Heart left ventricle (tissue), 16 donors: ENCODE results near the gene NDOR1. TPM values are rescaled to one million over a fixed set of nuclear protein-coding genes. Genes with fewer than 3 reads are reported as not detected.

Source experiments
- ATAC-seq, 4 donors: fragments of 200-7000 bp; cut with Tn5 transposase; one replicate each; pipeline ENCODE4 v1.9.1; 2020 to 2022; ENCODE audit warnings: moderate library complexity in 4 of 4, mild to moderate bottlenecking in 3 of 4, moderate number of reproducible peaks in 1 of 4
- DNase-seq, 5 donors: peaks; one replicate each; pipeline ENCODE4 v3.0.0-alpha.2; 2020
- H3K27ac ChIP-seq, 12 donors: fragments of 200-600 bp; sonication (generic) in 4 of 12; one replicate each; pipeline versions ENCODE4 v1.5.0 to v1.8.0; 2016 to 2022; ENCODE audit warnings: mild to moderate bottlenecking in 2 of 12
- H3K27me3 ChIP-seq, 9 donors: fragments of 200-600 bp; sonication (generic) in 2 of 9; one replicate each; pipeline versions ENCODE4 v1.5.1 to v1.8.0; 2016 to 2022; ENCODE audit warnings: mild to moderate bottlenecking in 3 of 9
- H3K36me3 ChIP-seq, 9 donors: fragments of 200-600 bp; sonication (generic) in 2 of 9; one replicate each; pipeline versions ENCODE4 v1.5.0 to v1.8.0; 2018 to 2022; ENCODE audit warnings: mild to moderate bottlenecking in 2 of 9
- H3K4me1 ChIP-seq, 12 donors: fragments of 200-600 bp; sonication (generic) in 4 of 12; one replicate each; pipeline versions ENCODE4 v1.5.0 to v1.8.0; 2016 to 2022; ENCODE audit warnings: mild to moderate bottlenecking in 3 of 12
- H3K4me3 ChIP-seq, 12 donors: fragments of 200-600 bp; sonication (generic) in 4 of 12; one replicate each; pipeline versions ENCODE4 v1.5.0 to v1.8.0; 2017 to 2022; ENCODE audit warnings: mild to moderate bottlenecking in 9 of 12, moderate library complexity in 4 of 12
- H3K9me3 ChIP-seq, 12 donors: fragments of 200-600 bp; sonication (generic) in 4 of 12; one replicate each; pipeline versions ENCODE4 v1.5.0 to v1.8.0; 2016 to 2022; ENCODE audit warnings: mild to moderate bottlenecking in 1 of 12
- POLR2A ChIP-seq, 2 donors: fragments of 450-650 bp; IDR thresholded peaks; one replicate each; pipeline ENCODE4 v1.6.1; 2017; ENCODE audit warnings: antibody characterized with exemption in 2 of 2, mild to moderate bottlenecking in 2 of 2, moderate library complexity in 2 of 2
- WGBS, 4 donors: extraction: QIAGEN DNeasy Blood & Tissue Kit in 2 of 4; methylation state at CpG; one replicate each; pipeline versions ENCODE4 v1.1.5 to v1.1.7; 2013 to 2018; 5-methylcytosine and 5-hydroxymethylcytosine counted together
- intact Hi-C, 10 donors: fragments of 100-400 bp; cut with DNase I; formaldehyde crosslinking; loops; one replicate each; pipeline versions ENCODE4 v1.11.1 to v1.14.2; 2022
- polyA plus RNA-seq, 2 donors: library from polyadenylated mRNA; stranded (reverse); fragments of 200-250 nt; gene quantifications; one replicate each; pipeline ENCODE4 v1.2.3, GENCODE V29; 2013
- total RNA-seq, 9 donors: library from RNA; depleted of rRNA in 2 of 9; stranded (reverse); fragments of >200 nt in 2 of 9; fragmentation: NEBNext Ultra II Directional in 3 of 9; extraction: Animal tissue kit (Norgen Biotek cat#: 25700) in 3 of 9; gene quantifications; one replicate each; pipeline versions ENCODE4 v1.1.0 to v1.2.4, GENCODE V29; 2016 to 2023
- TF ChIP-seq, protein P1 (sequence below), 12 donors: fragments of 200-600 bp; sonication (generic) in 4 of 12; IDR thresholded peaks; one replicate each; pipeline versions ENCODE4 v1.5.0 to v1.8.0; 2018 to 2022; ENCODE audit warnings: antibody characterized with exemption in 12 of 12, mild to moderate bottlenecking in 5 of 12
- donor health status: ischemic (EF 13 %, LVEDD 7.1; RV severe dilation, severe dysfunction).
- donor health status: healthy with polysubstance abuse.
- donor health status: DM: no; HTN: yes; CAD: no.
- donor health status: DM: no; HTN: no; CAD: no.
- donor health status: ischemic (EF 25% LVEDD 6.9; RV normal size, moderate dysfunction).
- donor health status: ischemic (EF 25% LVEDD 5.7; RV mildly dilated, moderate dysfunction).
- donor health status: healthy.
- donor health status: DM: yes; HTN: yes; CAD: no.
- donor health status: ischemic (EF 35%, LVEDD 5.7; RV mildly dilated, moderate dysfunction).
- donor health status: nonischemic (EF 11% LVEDD 7.7; RV severe dilation, severe dysfunction).
- donor health status: DM: yes; HTN: yes; CAD: no.
- donor health status: PGD.
- donor health status: ischemic (EF 29% LVEDD 5.4; RV normal size, mild dysfunction).
- donor health status: nonischemic (EF 23%, LVEDD 6.1; RV moderate dilation, normal function).

Gene NDOR1
- total and polyA plus RNA-seq, 11 donors, result 4.5 to 9.6 (median 6.2) TPM

DNA sequence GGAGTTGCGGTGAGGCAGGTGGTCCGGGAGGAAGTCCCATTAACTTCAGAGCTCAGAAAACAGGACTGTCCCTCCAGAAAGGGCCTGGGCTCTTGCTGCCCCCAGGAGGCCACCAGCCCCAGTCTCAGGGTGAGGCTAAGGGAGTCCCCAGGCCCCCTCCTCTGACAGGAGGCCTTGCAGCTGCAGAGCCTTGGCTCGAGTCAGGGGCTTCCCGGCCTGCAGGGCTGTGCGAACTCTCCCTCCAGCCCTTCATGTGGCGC, 42.3 kb downstream of the NDOR1 start:
- DNase-seq (no peak), ATAC-seq (no peak)
- Histone ChIP-seq H3K4me3 (no peak overlapping the region), H3K4me1 (peaks cover 0 to 32% (median 22%) of the 10 kb centered on the region in 12 donors), H3K9me3 (no peaks in the 10 kb centered on the region), H3K27me3 (no peaks in the 10 kb centered on the region), H3K27ac (no peak overlapping the region), H3K36me3 (peaks cover 0 to 12% (median 10%) of the 10 kb centered on the region in 9 donors)
- TF ChIP-seq POLR2A (IDR thresholded peaks at IDR 0.05), result no peak
- TF ChIP-seq, protein P1, sequence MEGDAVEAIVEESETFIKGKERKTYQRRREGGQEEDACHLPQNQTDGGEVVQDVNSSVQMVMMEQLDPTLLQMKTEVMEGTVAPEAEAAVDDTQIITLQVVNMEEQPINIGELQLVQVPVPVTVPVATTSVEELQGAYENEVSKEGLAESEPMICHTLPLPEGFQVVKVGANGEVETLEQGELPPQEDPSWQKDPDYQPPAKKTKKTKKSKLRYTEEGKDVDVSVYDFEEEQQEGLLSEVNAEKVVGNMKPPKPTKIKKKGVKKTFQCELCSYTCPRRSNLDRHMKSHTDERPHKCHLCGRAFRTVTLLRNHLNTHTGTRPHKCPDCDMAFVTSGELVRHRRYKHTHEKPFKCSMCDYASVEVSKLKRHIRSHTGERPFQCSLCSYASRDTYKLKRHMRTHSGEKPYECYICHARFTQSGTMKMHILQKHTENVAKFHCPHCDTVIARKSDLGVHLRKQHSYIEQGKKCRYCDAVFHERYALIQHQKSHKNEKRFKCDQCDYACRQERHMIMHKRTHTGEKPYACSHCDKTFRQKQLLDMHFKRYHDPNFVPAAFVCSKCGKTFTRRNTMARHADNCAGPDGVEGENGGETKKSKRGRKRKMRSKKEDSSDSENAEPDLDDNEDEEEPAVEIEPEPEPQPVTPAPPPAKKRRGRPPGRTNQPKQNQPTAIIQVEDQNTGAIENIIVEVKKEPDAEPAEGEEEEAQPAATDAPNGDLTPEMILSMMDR (IDR thresholded peaks at IDR 0.05), result no peak
- intact Hi-C loops, result no loop called here
- WGBS, 4 donors, result 89 to 91% (median 90%) methylated on average over 4 to 6 of the region's 6 CpGs

DNA sequence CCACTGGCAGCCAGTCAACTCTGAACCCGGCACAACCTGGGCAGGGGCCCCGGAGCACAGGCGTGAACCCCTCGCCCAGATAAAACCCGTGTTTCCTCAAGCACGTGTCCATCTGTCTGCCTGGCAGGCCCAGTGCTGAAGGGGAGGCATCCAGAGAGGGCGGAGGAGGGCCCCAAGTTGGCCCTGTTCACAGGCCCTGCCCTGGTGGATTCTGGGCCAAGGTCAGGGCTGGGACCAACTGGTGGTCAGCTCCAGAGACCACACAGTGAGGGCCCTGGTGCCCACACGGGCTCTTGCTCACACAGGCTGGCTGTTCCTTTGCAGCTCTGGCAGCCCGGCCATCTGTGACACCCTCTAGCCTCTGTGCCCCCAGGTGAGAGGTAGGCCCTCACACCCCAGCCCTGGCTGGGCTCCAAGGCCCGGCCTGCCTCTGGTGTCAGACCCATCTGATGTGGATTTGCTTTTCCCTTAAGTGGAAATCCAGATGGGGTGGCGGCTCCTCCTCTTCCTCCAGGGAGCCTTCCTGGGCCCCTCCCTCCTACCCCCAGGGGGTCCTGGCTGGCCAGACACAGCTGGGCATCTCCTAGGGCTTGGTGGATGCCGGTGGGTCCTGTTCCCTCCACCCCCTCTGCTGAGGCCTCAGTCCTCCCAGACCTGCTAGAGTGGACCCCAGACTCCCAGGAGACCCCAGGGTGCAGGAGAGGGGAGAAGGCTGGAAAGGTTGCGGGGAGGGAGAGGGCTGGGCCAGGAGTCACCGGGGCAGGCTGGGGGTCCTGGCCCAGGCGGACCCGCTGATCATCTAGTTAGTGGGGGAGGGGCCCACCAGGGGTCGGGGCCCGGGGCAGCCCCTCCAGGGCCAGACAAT, 45.1 kb downstream of the NDOR1 start:
- Histone ChIP-seq H3K4me3 (no peak overlapping the region), H3K36me3 (no peaks in the 10 kb centered on the region), H3K27ac (peak overlapping the region in 9 of 12 donors; percentile 8 to 63 (median 46)), H3K4me1 (peaks cover 0 to 31% (median 14%) of the 10 kb centered on the region in 12 donors), H3K27me3 (no peaks in the 10 kb centered on the region), H3K9me3 (no peaks in the 10 kb centered on the region)
- WGBS, 4 donors, result 36 to 61% (median 52%) methylated on average over 9 to 17 of the region's 18 CpGs
- intact Hi-C loops, result no loop called here
- peak in 3 of 4 donors; percentile 2 to 46 (median 34) for ATAC-seq
- no peak for DNase-seq
- TF ChIP-seq, protein P1 (IDR thresholded peaks at IDR 0.05), result no peak
- TF ChIP-seq POLR2A (IDR thresholded peaks at IDR 0.05), result no peak

DNA sequence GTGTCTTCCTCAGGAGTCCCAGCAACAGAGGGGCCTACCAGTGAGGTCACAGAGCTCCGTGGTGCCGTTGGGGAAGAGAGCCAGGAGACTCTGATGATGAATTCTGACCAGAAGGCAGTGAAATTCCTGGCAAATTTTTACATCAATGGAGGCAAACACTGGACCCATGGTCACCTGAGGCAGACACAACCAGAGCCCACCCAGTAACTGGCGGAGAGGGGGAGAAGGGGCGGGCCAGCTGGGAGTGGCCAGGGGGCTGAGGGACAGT, 45.6 kb downstream of the NDOR1 start, which contains the start of gene STPG3:
TSS of gene STPG3 (plus strand) at position 93 of the 268 bp plus-strand sequence. CDS start at position 94, 1 bp downstream.
- ATAC-seq, result no peak

More for the DNA sequence above, 45.6 kb downstream of the NDOR1 start, which contains the start of gene STPG3:
- WGBS, 4 donors, result 60 to 83% (median 69%) methylated on average over 4 of the region's 4 CpGs
- Histone ChIP-seq H3K27me3 (no peaks in the 10 kb centered on the region), H3K9me3 (no peaks in the 10 kb centered on the region), H3K4me1 (peaks cover under 1 to 37% (median 18%) of the 10 kb centered on the region in 12 donors), H3K27ac (peak within 1 kb of the TSS in 9 of 12 donors; percentile 8 to 63 (median 46)), H3K36me3 (peaks cover 0 to under 1% (median 0%) of the 10 kb centered on the region in 9 donors), H3K4me3 (no peak within 1 kb of the TSS)
- intact Hi-C loops, result no loop called here
- TF ChIP-seq, protein P1 (IDR thresholded peaks at IDR 0.05), result no peak
- TF ChIP-seq POLR2A (IDR thresholded peaks at IDR 0.05), result no peak
- DNase-seq, result no peak
